DND-41 (cell line): ENCODE measurements around the gene COL15A1.
A peak's percentile ranks its signal among the peaks of the same experiment; 100 is the strongest.

Experiments
- ATAC-seq: fragments of 200-7000 bp; cut with Tn5 transposase; 3 replicates; pipeline ENCODE4 v1.9.1; 2021; ENCODE audit warnings: low read depth; ENCODE audit not compliant: insufficient read depth
- DNase-seq: peaks from one replicate; pipeline ENCODE4 v3.0.0-alpha.2; 2020
- H2AFZ ChIP-seq: 2 replicates; pipeline ENCODE4 v1.6.0; 2012; ENCODE audit warnings: low read depth, low read length
- H3K27ac ChIP-seq: 2 replicates; pipeline ENCODE4 v1.5.1; 2012; ENCODE audit warnings: low read length, inconsistent platforms
- H3K27me3 ChIP-seq: fragments of 200-600 bp; sonication (generic); 2 replicates; pipeline ENCODE4 v1.6.0; 2012; ENCODE audit warnings: low read length, mild to moderate bottlenecking, inconsistent platforms; ENCODE audit not compliant: insufficient read depth, poor library complexity
- H3K36me3 ChIP-seq: 2 replicates; pipeline ENCODE4 v1.5.1; 2012; ENCODE audit warnings: low read length, inconsistent platforms; ENCODE audit not compliant: insufficient read depth
- H3K4me1 ChIP-seq: 2 replicates; pipeline ENCODE4 v1.5.1; 2012; ENCODE audit warnings: mild to moderate bottlenecking, low read length; ENCODE audit not compliant: insufficient read depth
- H3K4me2 ChIP-seq: 2 replicates; pipeline ENCODE4 v1.6.0; 2012; ENCODE audit warnings: mild to moderate bottlenecking, moderate library complexity, low read length, inconsistent platforms; ENCODE audit not compliant: insufficient read depth
- H3K4me3 ChIP-seq, 2 experiments: fragments of 200-600 bp in 1 of 2; shearing (Covaris generic) in 1 of 2; 2 replicates each; pipeline ENCODE4 v1.5.1; 2012 to 2016; ENCODE audit warnings: inconsistent platforms in 2 of 2, low read length in 2 of 2, mild to moderate bottlenecking in 2 of 2, low read depth in 1 of 2, moderate library complexity in 1 of 2
- H3K79me2 ChIP-seq: 2 replicates; pipeline ENCODE4 v1.6.0; 2012; ENCODE audit warnings: low read length, inconsistent platforms; ENCODE audit not compliant: insufficient read depth
- H3K9ac ChIP-seq: 2 replicates; pipeline ENCODE4 v1.6.0; 2012; ENCODE audit warnings: low read depth, mild to moderate bottlenecking, inconsistent platforms, low read length, moderate library complexity
- H3K9me3 ChIP-seq: 2 replicates; pipeline ENCODE4 v1.5.1; 2012; ENCODE audit warnings: low read length, moderate library complexity, mild to moderate bottlenecking, inconsistent platforms; ENCODE audit not compliant: insufficient read depth, severe bottlenecking
- H4K20me1 ChIP-seq: 2 replicates; pipeline ENCODE4 v1.6.0; 2012; ENCODE audit warnings: low read length; ENCODE audit not compliant: insufficient read depth
- EZH2 ChIP-seq: IDR thresholded peaks from 3 replicates; pipeline ENCODE4 v1.6.1; 2012; ENCODE audit warnings: borderline replicate concordance, low read depth, mild to moderate bottlenecking, moderate library complexity, low read length, inconsistent platforms; ENCODE audit not compliant: severe bottlenecking
- TF ChIP-seq, protein P1 (sequence below): IDR thresholded peaks from 2 replicates; pipeline ENCODE4 v1.5.1; 2012; ENCODE audit warnings: borderline replicate concordance, low read length, moderate library complexity, mild to moderate bottlenecking; ENCODE audit not compliant: poor library complexity, severe bottlenecking; ENCODE audit errors: extremely low read depth

The COL15A1 gene

DNA sequence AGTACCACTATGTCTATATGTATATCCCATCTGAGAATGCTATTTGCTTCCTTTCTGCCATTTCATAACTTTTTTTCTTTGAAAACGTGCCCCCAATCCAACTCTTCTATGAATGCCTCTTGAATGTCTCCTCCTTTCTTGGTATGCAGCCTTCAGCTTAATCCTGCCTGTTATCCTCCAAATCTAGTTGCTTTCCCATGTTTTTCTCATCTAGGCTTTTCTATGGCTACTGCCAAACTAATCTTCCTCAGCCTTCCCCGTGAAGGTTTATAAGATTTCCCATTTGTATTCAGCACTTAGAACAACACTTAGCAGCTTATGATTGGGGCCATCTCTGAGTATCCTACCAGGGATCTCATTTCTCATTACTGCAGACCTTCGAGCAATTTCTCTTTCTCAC lies 163.7 kb downstream of the COL15A1 start:
- Histone ChIP-seq H3K27me3 (no peaks in the 10 kb centered on the region), H3K27ac (no peak overlapping the region), H3K79me2 (peaks cover 63% of the 10 kb centered on the region), H3K4me2 (peak overlapping the region; percentile 85), H3K4me3 (no peak overlapping the region), H4K20me1 (peaks cover 21% of the 10 kb centered on the region; the same call in 1 of the 2 replicates), H3K9ac (no peak overlapping the region), H2AFZ (no peak overlapping the region), H3K9me3 (no peaks in the 10 kb centered on the region), H3K4me1 (peaks cover 77% of the 10 kb centered on the region), H3K36me3 (no peaks in the 10 kb centered on the region)
- ATAC-seq (no peak), DNase-seq (no peak)
- TF ChIP-seq EZH2: no peak
- TF ChIP-seq, protein P1, sequence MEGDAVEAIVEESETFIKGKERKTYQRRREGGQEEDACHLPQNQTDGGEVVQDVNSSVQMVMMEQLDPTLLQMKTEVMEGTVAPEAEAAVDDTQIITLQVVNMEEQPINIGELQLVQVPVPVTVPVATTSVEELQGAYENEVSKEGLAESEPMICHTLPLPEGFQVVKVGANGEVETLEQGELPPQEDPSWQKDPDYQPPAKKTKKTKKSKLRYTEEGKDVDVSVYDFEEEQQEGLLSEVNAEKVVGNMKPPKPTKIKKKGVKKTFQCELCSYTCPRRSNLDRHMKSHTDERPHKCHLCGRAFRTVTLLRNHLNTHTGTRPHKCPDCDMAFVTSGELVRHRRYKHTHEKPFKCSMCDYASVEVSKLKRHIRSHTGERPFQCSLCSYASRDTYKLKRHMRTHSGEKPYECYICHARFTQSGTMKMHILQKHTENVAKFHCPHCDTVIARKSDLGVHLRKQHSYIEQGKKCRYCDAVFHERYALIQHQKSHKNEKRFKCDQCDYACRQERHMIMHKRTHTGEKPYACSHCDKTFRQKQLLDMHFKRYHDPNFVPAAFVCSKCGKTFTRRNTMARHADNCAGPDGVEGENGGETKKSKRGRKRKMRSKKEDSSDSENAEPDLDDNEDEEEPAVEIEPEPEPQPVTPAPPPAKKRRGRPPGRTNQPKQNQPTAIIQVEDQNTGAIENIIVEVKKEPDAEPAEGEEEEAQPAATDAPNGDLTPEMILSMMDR: no peak

DNA sequence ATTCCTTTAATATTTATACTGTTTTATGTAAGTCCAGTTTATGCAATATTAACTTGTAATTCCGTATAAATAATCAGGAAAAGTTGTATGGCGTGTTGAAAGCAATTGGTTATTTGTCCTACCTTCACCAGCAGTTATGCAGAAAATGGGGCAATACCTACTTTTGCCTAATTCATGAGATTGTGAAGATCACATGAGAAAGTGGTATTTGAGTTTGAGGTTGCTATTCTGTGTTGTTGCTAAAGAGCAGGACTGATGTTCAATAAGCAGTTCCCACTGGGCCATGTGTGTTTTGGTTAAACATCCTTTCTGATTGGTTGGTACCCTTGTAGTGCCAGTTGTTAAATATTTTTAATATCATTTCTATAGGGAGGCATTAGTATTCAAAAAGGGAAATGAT lies 164.4 kb downstream of the COL15A1 start:
- Histone ChIP-seq H4K20me1 (peaks cover 21% of the 10 kb centered on the region; the same call in 1 of the 2 replicates), H3K79me2 (peaks cover 64% of the 10 kb centered on the region), H3K27me3 (no peaks in the 10 kb centered on the region), H3K4me3 (no peak overlapping the region), H3K9ac (no peak overlapping the region), H2AFZ (no peak overlapping the region), H3K36me3 (no peaks in the 10 kb centered on the region), H3K27ac (no peak overlapping the region), H3K9me3 (no peaks in the 10 kb centered on the region), H3K4me1 (peaks cover 84% of the 10 kb centered on the region), H3K4me2 (0 out of 2 replicates have a peak overlapping the region, but pooled peaks have one; percentile 85)
- no peak for ATAC-seq
- TF ChIP-seq EZH2: no peak
- TF ChIP-seq, protein P1: no peak
- DNase-seq: no peak

DNA sequence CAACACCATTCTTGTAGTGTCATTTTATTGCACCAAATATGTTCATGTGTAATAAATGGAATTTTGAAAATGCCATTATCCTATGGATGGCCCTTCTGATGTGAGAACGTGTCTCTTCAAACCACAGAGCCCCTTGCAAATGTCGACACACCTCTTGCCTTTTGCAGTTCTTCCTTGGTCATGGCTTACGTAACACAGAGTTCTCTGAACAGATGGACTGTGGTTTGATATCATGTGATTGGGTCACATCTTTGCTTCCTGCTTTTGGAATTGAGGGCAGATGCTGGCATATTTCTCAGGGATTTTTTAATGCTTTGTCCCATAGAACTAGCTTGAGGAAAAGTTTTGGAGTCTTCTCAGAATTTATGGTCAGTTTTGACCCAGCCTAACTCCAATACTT lies 165.8 kb downstream of the COL15A1 start:
- DNase-seq (no peak), ATAC-seq (no peak)
- H4K20me1 ChIP-seq: peaks cover 32% of the 10 kb centered on the region; the same call in 1 of the 2 replicates
- H3K4me2 ChIP-seq: no peak overlapping the region
- H3K27ac ChIP-seq: no peak overlapping the region
- H3K9me3 ChIP-seq: no peaks in the 10 kb centered on the region
- no peak overlapping the region for H3K9ac ChIP-seq
- H2AFZ ChIP-seq: no peak overlapping the region
- no peak overlapping the region for H3K4me3 ChIP-seq
- TF ChIP-seq EZH2: no peak
- TF ChIP-seq, protein P1: no peak
- peaks cover 74% of the 10 kb centered on the region for H3K79me2 ChIP-seq
- H3K36me3 ChIP-seq: no peaks in the 10 kb centered on the region
- peaks cover 89% of the 10 kb centered on the region for H3K4me1 ChIP-seq
- H3K27me3 ChIP-seq: no peaks in the 10 kb centered on the region
